NCI-H1105 (cell line): ENCODE measurements around the gene CASK.

Experiments
- DNase-seq: peaks from one replicate; lab custom pipeline; 2025; lab: John Stamatoyannopoulos, UW

CASK gene

GRCh38 chrX:41470706-41471105 is 452.6 kb downstream of the CASK start:
- no peak for DNase-seq

- DNase-seq: no peak
Observed at GRCh38 chrX:41468647-41469323, 454.6 kb downstream of the CASK start.
